Measurements from ENCODE around the gene RAD1. TPM values are rescaled to one million over a fixed set of nuclear protein-coding genes. Genes with fewer than 3 reads are reported as not detected.

RAD1 gene
- total and polyA plus RNA-seq, 12 donors = 13.3 to 27.5 (median 23.1) TPM

GRCh38 chr5:34932947-34933346, 17.6 kb upstream of the RAD1 start:
- ATAC-seq (no peak), DNase-seq (no peak)
- Histone ChIP-seq H3K4me3 (no peak overlapping the region), H3K4me1 (peaks cover 4 to 34% (median 20%) of the 10 kb centered on the region in 9 donors), H3K27me3 (no peaks in the 10 kb centered on the region), H3K9me3 (no peaks in the 10 kb centered on the region), H3K36me3 (peaks cover 0 to 48% (median 20%) of the 10 kb centered on the region in 9 donors), H3K27ac (no peak overlapping the region)
- 87 to 91% methylated on average over 2 of the region's 2 CpGs for WGBS, 2 donors
- intact Hi-C loops (cut with DNase I) = loop anchor here in 1 of 10 donors (10.0 kb wide), 1 partner anchor 1488 kb away; the partner anchor contains the start of gene TARS1
- no peak for TF ChIP-seq CTCF (IDR thresholded peaks at IDR 0.05)

- Histone ChIP-seq H3K27ac (peak overlapping the region in 7 of 10 donors; percentile 92 to 96 (median 94)), H3K4me3 (peak overlapping the region in 8 of 10 donors; percentile 84 to 97 (median 88))
- 66 to 73% methylated on average over 4 of the region's 4 CpGs for WGBS, 2 donors
These were observed 15.6 kb upstream of the RAD1 start for GRCh38 chr5:34930870-34931269.

GRCh38 chr5:34930462-34930844, 15.1 kb upstream of the RAD1 start:
- Histone ChIP-seq H3K4me1 (peaks cover 4 to 34% (median 20%) of the 10 kb centered on the region in 9 donors), H3K9me3 (no peaks in the 10 kb centered on the region), H3K27ac (peak overlapping the region; percentile 76 to 97 (median 94)), H3K27me3 (no peaks in the 10 kb centered on the region), H3K36me3 (peaks cover 0 to 41% (median 6%) of the 10 kb centered on the region in 9 donors), H3K4me3 (peak overlapping the region; percentile 74 to 97 (median 88))
- intact Hi-C loops (cut with DNase I) = loop anchor here in 1 of 10 donors (10.0 kb wide), 1 partner anchor 1486 kb away; the partner anchor contains the start of gene TARS1
- ATAC-seq (no peak), DNase-seq (no peak)
- TF ChIP-seq CTCF (IDR thresholded peaks at IDR 0.05) = no peak
- WGBS, 2 donors = 1 to 2% methylated on average over 3 of the region's 3 CpGs

More at GRCh38 chr5:34930870-34931269, 15.6 kb upstream of the RAD1 start:
- intact Hi-C loops (cut with DNase I) = loop anchor here in 1 of 10 donors (10.0 kb wide), 1 partner anchor 1486 kb away; the partner anchor contains the start of gene TARS1
- Histone ChIP-seq H3K9me3 (no peaks in the 10 kb centered on the region), H3K4me1 (peaks cover 4 to 34% (median 20%) of the 10 kb centered on the region in 9 donors), H3K36me3 (peaks cover 0 to 41% (median 3%) of the 10 kb centered on the region in 9 donors), H3K27me3 (no peaks in the 10 kb centered on the region)
- TF ChIP-seq CTCF (IDR thresholded peaks at IDR 0.05) = no peak
- DNase-seq = no peak
- no peak for ATAC-seq

GRCh38 chr5:34929720-34930461, 14.6 kb upstream of the RAD1 start:
- ATAC-seq (peak; percentile 49 to 88 (median 72)), DNase-seq (peak; percentile 88 to 90)
- no peaks in the 10 kb centered on the region for H3K27me3 ChIP-seq
- peak overlapping the region; percentile 74 to 97 (median 88) for H3K4me3 ChIP-seq
- peaks cover 4 to 32% (median 20%) of the 10 kb centered on the region in 9 donors for H3K4me1 ChIP-seq
- peaks cover 0 to 42% (median 12%) of the 10 kb centered on the region in 9 donors for H3K36me3 ChIP-seq
- intact Hi-C loops (cut with DNase I) = loop anchor here in 2 of 10 donors (1.0 to 10.0 kb wide), 3 partner anchors 15 to 1488 kb away; partner anchors contain the start of genes TARS1 (in 2 of the 2), BRIX1 (in 1 of the 2) and RAD1 (in 1 of the 2)
- 0 to 1% methylated on average over 50 to 70 of the region's 70 CpGs for WGBS, 2 donors
- no peak for TF ChIP-seq CTCF (IDR thresholded peaks at IDR 0.05)
- H3K9me3 ChIP-seq = no peaks in the 10 kb centered on the region
- peak overlapping the region; percentile 76 to 97 (median 94) for H3K27ac ChIP-seq

Measured in heart right ventricle (tissue), 16 donors.